BLaER1 (cell line): Measurements from ENCODE around the gene LGALS3BP.
A peak's percentile ranks its signal among the peaks of the same experiment; 100 is the strongest.

Experiments
- H3K27ac ChIP-seq: shearing (Covaris generic); formaldehyde crosslinking; 2 replicates; pipeline ENCODE4 v1.8.1; 2022
- H3K27me3 ChIP-seq: shearing (Covaris generic); formaldehyde crosslinking; 2 replicates; pipeline ENCODE4 v1.8.1; 2022
- H3K36me3 ChIP-seq: shearing (Covaris generic); formaldehyde crosslinking; 2 replicates; pipeline ENCODE4 v1.8.1; 2022
- H3K4me1 ChIP-seq: shearing (Covaris generic); formaldehyde crosslinking; 2 replicates; pipeline ENCODE4 v1.8.1; 2022
- H3K4me2 ChIP-seq: shearing (Covaris generic); formaldehyde crosslinking; 2 replicates; pipeline ENCODE4 v1.8.1; 2022
- H3K4me3 ChIP-seq: shearing (Covaris generic); formaldehyde crosslinking; 2 replicates; pipeline ENCODE4 v1.8.1; 2022
- H3K9ac ChIP-seq: shearing (Covaris generic); formaldehyde crosslinking; 2 replicates; pipeline ENCODE4 v1.8.1; 2022
- H3K9me3 ChIP-seq: shearing (Covaris generic); formaldehyde crosslinking; 2 replicates; pipeline ENCODE4 v1.8.1; 2022
- H4K20me1 ChIP-seq: shearing (Covaris generic); formaldehyde crosslinking; 2 replicates; pipeline ENCODE4 v1.8.1; 2022
- Cebpa-rat ChIP-seq: shearing (Covaris generic); IDR thresholded peaks from 2 replicates; pipeline ENCODE4 v1.8.1; 2022

Gene LGALS3BP

GRCh38 chr17:78933025-78933958 is 46.4 kb downstream of the LGALS3BP start:
- Histone ChIP-seq H3K27me3 (no peaks in the 10 kb centered on the region), H3K27ac (peak overlapping the region; percentile 80), H3K4me3 (peak overlapping the region; percentile 44), H3K9ac (peak overlapping the region; percentile 61), H3K36me3 (no peaks in the 10 kb centered on the region), H3K4me2 (peak overlapping the region; percentile 93), H3K9me3 (no peaks in the 10 kb centered on the region), H3K4me1 (peaks cover 38% of the 10 kb centered on the region), H4K20me1 (no peaks in the 10 kb centered on the region)
- no peak for TF ChIP-seq Cebpa-rat

DNA sequence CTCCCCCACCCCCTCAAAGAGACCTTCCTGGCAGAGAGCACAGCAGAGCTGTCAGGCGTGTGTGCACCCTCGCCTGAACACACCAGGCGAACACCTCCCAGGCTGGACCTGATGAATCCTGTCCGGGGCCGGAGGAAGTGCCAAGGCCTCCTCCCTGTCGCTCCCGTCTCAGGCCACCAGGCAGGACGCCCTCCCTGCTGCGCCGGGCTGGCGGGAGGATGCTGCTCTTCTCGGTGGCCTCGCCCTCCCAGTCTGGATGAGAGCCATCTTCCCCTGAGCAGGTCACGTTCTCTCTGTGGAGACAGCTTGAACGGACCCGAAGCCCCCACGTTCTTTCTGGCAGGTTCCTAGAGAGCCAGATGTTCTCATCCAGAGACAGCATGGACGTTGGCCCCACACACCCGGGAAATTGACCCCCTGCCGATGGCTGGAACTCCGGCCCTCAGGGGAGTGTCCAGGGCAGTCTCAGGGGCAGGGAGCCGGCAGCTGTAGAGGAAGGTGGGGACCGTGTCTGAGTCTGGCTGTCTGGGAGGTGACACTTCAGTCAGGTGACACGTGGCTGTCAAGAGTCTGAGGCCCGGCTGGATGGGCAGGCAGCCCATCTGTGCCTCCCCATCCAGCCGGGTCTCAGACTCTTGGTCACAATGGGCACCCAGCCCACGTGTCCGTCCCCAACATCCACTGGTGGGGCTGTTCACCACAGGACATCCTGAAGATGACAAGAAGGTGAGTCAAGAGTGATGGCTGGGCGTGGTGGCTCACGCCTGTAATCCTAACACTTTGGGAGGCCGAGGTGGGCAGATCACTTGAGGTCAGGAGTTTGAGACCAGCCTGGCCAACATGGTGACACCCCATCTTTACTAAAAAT is 49.6 kb downstream of the LGALS3BP start:
- no peaks in the 10 kb centered on the region for H4K20me1 ChIP-seq
- peaks cover 41% of the 10 kb centered on the region for H3K4me1 ChIP-seq
- H3K4me2 ChIP-seq, result no peak overlapping the region
- H3K36me3 ChIP-seq, result no peaks in the 10 kb centered on the region
- H3K4me3 ChIP-seq, result no peak overlapping the region
- TF ChIP-seq Cebpa-rat, result no peak
- H3K27ac ChIP-seq, result no peak overlapping the region
- H3K9me3 ChIP-seq, result no peaks in the 10 kb centered on the region
- H3K9ac ChIP-seq, result no peak overlapping the region
- no peaks in the 10 kb centered on the region for H3K27me3 ChIP-seq

DNA sequence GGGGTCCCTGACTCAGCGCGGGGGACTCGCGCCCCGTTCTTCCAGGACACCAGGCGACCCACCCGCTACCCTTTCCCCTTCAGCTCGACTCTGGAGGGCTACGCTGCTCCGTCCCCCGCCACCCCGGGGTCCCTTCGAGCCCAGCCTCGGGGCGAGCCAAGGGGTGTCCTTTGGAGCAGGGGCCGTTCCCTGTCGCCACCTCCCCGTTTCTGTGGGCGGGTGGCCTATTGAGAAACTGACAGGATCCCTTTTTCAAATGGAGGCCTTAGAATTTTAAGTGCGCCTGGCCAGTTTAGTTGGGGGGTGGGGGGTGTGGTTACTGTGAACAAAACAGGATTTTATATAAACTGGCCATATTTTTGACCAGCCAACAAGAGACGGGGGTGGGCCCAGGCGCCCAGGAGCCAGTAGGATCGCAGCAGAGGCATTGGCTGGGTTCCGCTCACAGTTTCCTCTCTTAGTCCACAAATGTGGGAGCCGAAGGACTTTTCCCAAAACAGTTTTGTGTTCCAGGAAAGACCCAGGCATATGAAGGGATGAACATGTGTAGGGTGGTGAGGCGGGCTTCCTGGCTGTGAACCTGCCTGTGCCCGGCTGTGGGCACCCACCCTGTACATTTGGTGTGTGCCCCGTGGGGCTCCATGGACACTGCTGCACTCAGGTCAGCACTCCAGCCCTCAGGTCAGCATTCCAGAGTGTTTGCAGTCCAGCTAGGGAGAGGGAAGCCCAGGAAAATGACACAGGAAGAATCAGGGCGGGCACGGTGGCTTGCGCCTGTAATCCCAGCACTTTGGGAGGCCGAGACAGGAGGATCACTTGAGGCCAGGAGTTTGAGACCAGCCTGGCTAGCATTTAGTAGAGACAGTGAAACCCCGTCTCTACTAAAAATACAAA is 53.8 kb downstream of the LGALS3BP start:
- Histone ChIP-seq H3K9me3 (no peaks in the 10 kb centered on the region), H3K36me3 (peaks cover 15% of the 10 kb centered on the region; the same call in 1 of the 2 replicates), H3K4me2 (peak overlapping the region; percentile 92), H4K20me1 (peaks cover 34% of the 10 kb centered on the region), H3K4me1 (peaks cover 40% of the 10 kb centered on the region), H3K4me3 (peak overlapping the region; percentile 78), H3K27ac (peak overlapping the region; percentile 86), H3K27me3 (no peaks in the 10 kb centered on the region), H3K9ac (peak overlapping the region; percentile 81)
- TF ChIP-seq Cebpa-rat, result no peak

GRCh38 chr17:78925234-78925633 is 54.5 kb downstream of the LGALS3BP start, which contains the start of gene TIMP2:
TSS of gene TIMP2 (minus strand) at chr17:78925387. CDS start at chr17:78925088, 299 bp downstream.
- H3K27ac ChIP-seq, result peak within 1 kb of the TSS; percentile 86
- H3K4me2 ChIP-seq, result peak within 1 kb of the TSS; percentile 97
- peak within 1 kb of the TSS; percentile 86 for H3K9ac ChIP-seq
- peaks cover 41% of the 10 kb centered on the region for H4K20me1 ChIP-seq
- H3K9me3 ChIP-seq, result no peaks in the 10 kb centered on the region
- H3K36me3 ChIP-seq, result peaks cover 21% of the 10 kb centered on the region; the same call in 1 of the 2 replicates
- peaks cover 46% of the 10 kb centered on the region for H3K4me1 ChIP-seq
- peak within 1 kb of the TSS; percentile 78 for H3K4me3 ChIP-seq
- H3K27me3 ChIP-seq, result no peaks in the 10 kb centered on the region
- TF ChIP-seq Cebpa-rat, result no peak

DNA sequence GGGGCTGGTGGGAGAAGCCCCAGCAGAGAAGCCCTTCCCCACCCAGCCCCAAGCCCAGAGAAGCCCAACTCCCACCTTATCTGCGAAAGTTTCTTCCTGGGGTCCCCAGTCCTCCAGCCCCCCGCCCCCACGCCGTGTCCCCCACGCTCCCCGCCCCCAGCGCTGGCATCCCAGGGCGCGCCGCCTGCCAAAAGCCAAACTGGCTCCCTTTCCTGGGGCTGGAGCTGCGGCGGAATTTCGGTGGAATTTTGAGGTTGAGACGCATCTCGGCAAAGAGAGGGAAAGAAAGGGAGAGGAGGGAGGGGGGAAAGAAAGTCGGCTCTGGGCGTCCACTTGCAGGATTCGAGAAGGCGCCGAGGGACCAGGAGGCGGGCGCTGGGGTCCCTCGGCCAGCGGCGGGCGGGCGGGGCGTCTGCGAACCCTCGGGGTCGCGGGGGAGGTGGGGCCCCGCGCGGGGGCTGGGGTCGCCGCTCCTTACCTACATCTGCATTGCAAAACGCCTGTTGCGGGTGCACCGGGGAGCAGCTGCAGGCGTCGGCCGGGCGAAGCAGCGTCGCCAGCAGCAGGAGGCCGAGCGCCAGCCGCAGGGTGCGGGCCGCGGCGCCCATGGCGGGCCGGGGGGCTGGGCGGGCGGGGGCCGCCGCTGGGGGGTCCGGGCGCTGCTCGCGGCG is 55.1 kb downstream of the LGALS3BP start:
- Histone ChIP-seq H4K20me1 (peaks cover 47% of the 10 kb centered on the region), H3K9ac (peak overlapping the region; percentile 86), H3K27me3 (no peaks in the 10 kb centered on the region), H3K4me1 (peaks cover 52% of the 10 kb centered on the region), H3K4me2 (peak overlapping the region; percentile 97), H3K9me3 (no peaks in the 10 kb centered on the region), H3K4me3 (peak overlapping the region; percentile 78), H3K36me3 (peaks cover 21% of the 10 kb centered on the region; the same call in 1 of the 2 replicates), H3K27ac (peak overlapping the region; percentile 75)
- TF ChIP-seq Cebpa-rat, result no peak

GRCh38 chr17:78923660-78924453 is 55.9 kb downstream of the LGALS3BP start:
- Histone ChIP-seq H3K27ac (peak overlapping the region; percentile 75), H3K4me2 (peak overlapping the region; percentile 97), H3K4me3 (peak overlapping the region; percentile 78), H3K27me3 (no peaks in the 10 kb centered on the region), H3K9ac (peak overlapping the region; percentile 86), H3K36me3 (peaks cover 25% of the 10 kb centered on the region; the same call in 1 of the 2 replicates), H3K9me3 (no peaks in the 10 kb centered on the region), H3K4me1 (peaks cover 60% of the 10 kb centered on the region), H4K20me1 (peaks cover 54% of the 10 kb centered on the region)
- no peak for TF ChIP-seq Cebpa-rat

- Histone ChIP-seq H3K4me3 (peak overlapping the region; percentile 78), H3K27ac (peak overlapping the region; percentile 56), H4K20me1 (peaks cover 63% of the 10 kb centered on the region), H3K9ac (peak overlapping the region; percentile 63), H3K36me3 (peaks cover 25% of the 10 kb centered on the region; the same call in 1 of the 2 replicates), H3K27me3 (no peaks in the 10 kb centered on the region), H3K4me2 (peak overlapping the region; percentile 97), H3K9me3 (no peaks in the 10 kb centered on the region), H3K4me1 (peaks cover 69% of the 10 kb centered on the region)
- TF ChIP-seq Cebpa-rat, result no peak
Measured at GRCh38 chr17:78922816-78923498, 56.8 kb downstream of the LGALS3BP start.
